H1 (cell line): Measurements from ENCODE around the gene MAJIN. TPM values are rescaled to one million over a fixed set of nuclear protein-coding genes. Genes with fewer than 3 reads are reported as not detected.

Experiments
- CTCF ChIA-PET: fragments of 300-600 bp; sonication (Branson Sonifier 250); formaldehyde crosslinking; loops from one replicate; lab custom pipeline; 2021; ENCODE audit not compliant: partially characterized antibody; lab: Charles Lee
- POLR2A ChIA-PET: fragments of 300-600 bp; sonication (Branson Sonifier 250); formaldehyde crosslinking; loops from one replicate; lab custom pipeline; 2021; ENCODE audit warnings: inconsistent platforms; ENCODE audit not compliant: partially characterized antibody; lab: Charles Lee
- DNase-seq, 2 experiments: peaks; one replicate each; pipeline versions ENCODE4 v3.0.0 to v3.0.0-alpha.2; 2010 to 2022; ENCODE audit warnings: low spot score in 2 of 2, low read depth in 1 of 2, mixed read lengths in 1 of 2
- FAIRE-seq: peaks from 2 replicates; lab custom pipeline; 2011; peaks lifted over from hg19 to GRCh38; lab: Jason Lieb, UNC
- H2AFZ ChIP-seq: 2 replicates; pipeline ENCODE4 v1.8.1; 2012; ENCODE audit warnings: low read length, inconsistent platforms
- H2AK5ac ChIP-seq: 2 replicates; pipeline ENCODE4 v1.6.1; 2013; ENCODE audit warnings: low read depth, low read length
- H2BK120ac ChIP-seq: replicated peaks from 2 replicates; pipeline ENCODE3; 2013; ENCODE audit warnings: low read depth, low read length, inconsistent platforms
- H2BK12ac ChIP-seq: 2 replicates; pipeline ENCODE4 v1.6.1; 2013; ENCODE audit warnings: low read depth, low read length
- H2BK15ac ChIP-seq: 2 replicates; pipeline ENCODE4 v1.6.1; 2013; ENCODE audit warnings: low read length
- H2BK20ac ChIP-seq: 2 replicates; pipeline ENCODE4 v1.6.1; 2013; ENCODE audit warnings: low read length
- H2BK5ac ChIP-seq: 2 replicates; pipeline ENCODE4 v1.6.1; 2013; ENCODE audit warnings: low read depth, low read length
- H3K14ac ChIP-seq: 2 replicates; pipeline ENCODE4 v1.6.1; 2013; ENCODE audit warnings: inconsistent platforms; ENCODE audit not compliant: insufficient read length
- H3K18ac ChIP-seq: 2 replicates; pipeline ENCODE4 v1.6.1; 2013; ENCODE audit warnings: low read length; ENCODE audit errors: extremely low read depth
- H3K23ac ChIP-seq: 2 replicates; pipeline ENCODE4 v1.6.1; 2013; ENCODE audit warnings: inconsistent platforms; ENCODE audit not compliant: insufficient read length
- H3K23me2 ChIP-seq: 2 replicates; pipeline ENCODE4 v1.6.1; 2013; ENCODE audit warnings: low read depth, low read length
- H3K27ac ChIP-seq: 2 replicates; pipeline ENCODE4 v1.6.1; 2011; ENCODE audit warnings: low read depth, low read length, inconsistent platforms
- H3K27me3 ChIP-seq, 4 experiments: replicated peaks in 1 of 4; 1 replicate in 1 of 4; 2 replicates in 3 of 4; pipeline versions ENCODE4 v1.6.1 to v1.8.1; 2011 to 2013; ENCODE audit warnings: low read length in 3 of 4, mild to moderate bottlenecking in 3 of 4, inconsistent platforms in 2 of 4, mixed read lengths in 2 of 4, moderate library complexity in 1 of 4; ENCODE audit not compliant: control insufficient read depth in 3 of 4, insufficient read depth in 3 of 4; ENCODE audit errors: extremely low read depth in 1 of 4
- H3K36me3 ChIP-seq, 4 experiments: 2 replicates each; pipeline versions ENCODE4 v1.6.1 to v1.8.1; 2011 to 2013; ENCODE audit warnings: mild to moderate bottlenecking in 4 of 4, low read length in 3 of 4, moderate library complexity in 2 of 4, control low read depth in 1 of 4, inconsistent platforms in 1 of 4; ENCODE audit not compliant: insufficient read depth in 4 of 4, control insufficient read depth in 2 of 4
- H3K4ac ChIP-seq: replicated peaks from 2 replicates; pipeline ENCODE3; 2013; ENCODE audit warnings: low read length, low read depth, mixed read lengths, inconsistent platforms; ENCODE audit not compliant: insufficient read length
- H3K4me1 ChIP-seq, 4 experiments: replicated peaks in 1 of 4; 1 replicate in 1 of 4; 2 replicates in 3 of 4; pipeline versions ENCODE4 v1.6.1 to v1.8.1; 2011 to 2013; ENCODE audit warnings: low read length in 3 of 4, inconsistent platforms in 2 of 4, mixed read lengths in 1 of 4; ENCODE audit not compliant: insufficient read depth in 4 of 4, control insufficient read depth in 3 of 4
- H3K4me2 ChIP-seq, 2 experiments: 2 replicates each; pipeline versions ENCODE4 v1.6.1 to v1.8.1; 2011 to 2013; ENCODE audit warnings: low read depth in 2 of 2, low read length in 2 of 2, control low read depth in 1 of 2, inconsistent platforms in 1 of 2, mild to moderate bottlenecking in 1 of 2; ENCODE audit not compliant: insufficient read depth in 1 of 2
- H3K4me3 ChIP-seq, 4 experiments: fragments of 200-600, 300-600 bp in 1 of 4; sonication (generic), shearing (Covaris generic), sonication (Bioruptor Twin) in 1 of 4; 2 replicates each; pipeline versions ENCODE4 v1.5.1 to v1.8.1; 2011 to 2016; ENCODE audit warnings: low read length in 4 of 4, low read depth in 3 of 4, control low read depth in 2 of 4, inconsistent platforms in 2 of 4, mild to moderate bottlenecking in 2 of 4, mixed read lengths in 1 of 4, moderate library complexity in 1 of 4; ENCODE audit not compliant: insufficient read depth in 2 of 4; ENCODE audit errors: extremely low read depth in 1 of 4
- H3K56ac ChIP-seq: replicated peaks from 2 replicates; pipeline ENCODE3; 2013; ENCODE audit warnings: low read depth, mild to moderate bottlenecking, mixed read lengths, low read length, inconsistent platforms; ENCODE audit not compliant: insufficient read length
- H3K79me1 ChIP-seq: 2 replicates; pipeline ENCODE4 v1.6.1; 2013; ENCODE audit warnings: low read depth, low read length, control low read depth
- H3K79me2 ChIP-seq, 2 experiments: 2 replicates each; pipeline versions ENCODE4 v1.6.1 to v1.8.1; 2012 to 2013; ENCODE audit warnings: low read length in 2 of 2, mild to moderate bottlenecking in 2 of 2, inconsistent platforms in 1 of 2; ENCODE audit not compliant: insufficient read depth in 2 of 2, control insufficient read depth in 1 of 2
- H3K9ac ChIP-seq, 4 experiments: replicated peaks in 1 of 4; 1 replicate in 1 of 4; 2 replicates in 3 of 4; pipeline versions ENCODE4 v1.6.1 to v1.8.1; 2011 to 2013; ENCODE audit warnings: low read depth in 3 of 4, low read length in 3 of 4, control low read depth in 2 of 4, mild to moderate bottlenecking in 2 of 4, moderate library complexity in 2 of 4, inconsistent platforms in 1 of 4; ENCODE audit errors: extremely low read depth in 1 of 4
- H3K9me3 ChIP-seq, 2 experiments: 2 replicates each; pipeline versions ENCODE4 v1.6.1 to v1.8.1; 2012 to 2013; ENCODE audit warnings: mild to moderate bottlenecking in 2 of 2, moderate library complexity in 2 of 2, control low read depth in 1 of 2, inconsistent platforms in 1 of 2, low read depth in 1 of 2, low read length in 1 of 2, mixed read lengths in 1 of 2; ENCODE audit not compliant: insufficient read depth in 2 of 2
- H4K20me1 ChIP-seq, 2 experiments: replicated peaks in 1 of 2; 2 replicates each; pipeline versions ENCODE3 to v1.8.1; 2011 to 2013; ENCODE audit warnings: inconsistent platforms in 2 of 2, low read length in 2 of 2, mild to moderate bottlenecking in 1 of 2; ENCODE audit not compliant: insufficient read depth in 2 of 2, control insufficient read depth in 1 of 2
- H4K5ac ChIP-seq: 2 replicates; pipeline ENCODE4 v1.6.1; 2013; ENCODE audit warnings: low read length, low read depth, mixed read lengths, inconsistent platforms; ENCODE audit not compliant: insufficient read length
- H4K8ac ChIP-seq: 2 replicates; pipeline ENCODE4 v1.8.0; 2013; ENCODE audit warnings: mild to moderate bottlenecking, moderate library complexity, low read length, inconsistent platforms; ENCODE audit not compliant: insufficient read depth; ENCODE audit errors: extremely low read depth
- H4K91ac ChIP-seq: replicated peaks from 2 replicates; pipeline ENCODE3; 2013; ENCODE audit warnings: low read length, mixed read lengths, inconsistent platforms; ENCODE audit not compliant: insufficient read length
- ASH2L ChIP-seq: fragments of 200-600, 300-600 bp; sonication (generic); IDR thresholded peaks from one replicate; pipeline ENCODE4 v1.7.1; 2017; ENCODE audit warnings: low read length
- CBX5 ChIP-seq: fragments of 300-800, 300-1000 bp; sonication (generic); IDR thresholded peaks from 2 replicates; pipeline ENCODE4 v1.7.1; 2016; ENCODE audit warnings: antibody characterized with exemption, low read length, low read depth
- POLR2AphosphoS5 ChIP-seq: IDR thresholded peaks from 2 replicates; pipeline ENCODE4 v1.6.1; 2011; ENCODE audit warnings: low read depth, low read length
- RFX5 ChIP-seq: IDR thresholded peaks from 2 replicates; pipeline ENCODE4 v1.6.1; 2011; ENCODE audit warnings: low read depth, low read length, improper control_type of control experiment, borderline replicate concordance
- SP1 ChIP-seq: IDR thresholded peaks from 2 replicates; pipeline ENCODE4 v1.6.1; 2011; ENCODE audit warnings: low read depth, low read length
- SP4 ChIP-seq: IDR thresholded peaks from 2 replicates; pipeline ENCODE4 v1.6.1; 2012; ENCODE audit warnings: low read length, inconsistent platforms
- WGBS, 2 experiments: shearing (Covaris generic) in 1 of 2; methylation state at CpG; one replicate each; pipeline versions ENCODE4 v1.1.6 to v1.1.7; 2013 to 2015; ENCODE audit warnings: low lambda C conversion rate in 2 of 2, mixed read lengths in 2 of 2, inconsistent platforms in 1 of 2, low coverage in 1 of 2, missing lambda C conversion rate in 1 of 2; ENCODE audit not compliant: insufficient replicate concordance in 2 of 2, insufficient coverage in 1 of 2, insufficient read length in 1 of 2; ENCODE audit errors: extremely low coverage in 1 of 2, missing lambda C conversion rate in 1 of 2; 5-methylcytosine and 5-hydroxymethylcytosine counted together
- polyA plus RNA-seq, 7 experiments: library from polyadenylated mRNA; depleted of rRNA in 3 of 7; stranded (reverse) in 5 of 7; unstranded in 2 of 7; fragments of >200 nt in 5 of 7; fragments of 200-250 nt in 2 of 7; gene quantifications; 1 replicate in 5 of 7; 2 replicates in 1 of 7; 4 replicates in 1 of 7; pipeline versions ENCODE4 v1.2.1 to v1.2.3, GENCODE V29; 2011 to 2013; ENCODE audit warnings: missing spikeins in 2 of 7, mixed read lengths in 2 of 7
- total RNA-seq: library from RNA; stranded (reverse); fragmentation: NEBNext Ultra II Directional; extraction: Animal tissue kit (Norgen Biotek cat#: 25700); gene quantifications from 2 replicates; pipeline ENCODE4 v1.2.1, GENCODE V29; 2021

Gene MAJIN
- total and polyA plus RNA-seq, 2 of the 8 experiments (the other 6 are each of a cell fraction or from before 2014, with no cell fraction given), result not detected

DNA sequence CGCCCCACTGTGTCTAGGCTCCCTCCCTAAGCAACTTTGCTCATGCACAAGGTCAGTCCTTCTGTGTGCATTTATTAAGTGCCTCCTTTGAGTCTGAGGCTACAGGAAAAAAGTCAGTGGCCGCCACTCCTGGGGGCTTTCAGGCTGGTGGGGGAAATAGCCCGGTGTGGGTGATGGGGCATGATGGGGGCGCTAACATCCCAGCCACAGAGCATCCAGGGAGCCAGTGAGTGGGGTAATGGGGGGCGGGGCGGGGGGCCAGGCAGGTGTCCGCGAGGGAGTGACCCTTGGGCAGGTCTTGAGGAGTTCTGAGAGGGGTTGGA lies 83.5 kb downstream of the MAJIN start:
- Histone ChIP-seq H3K18ac (peak overlapping the region; percentile 19; the same call in 1 of the 2 replicates), H3K23me2 (no peaks in the 10 kb centered on the region; the same call in 1 of the 2 replicates), H3K23ac (no peak overlapping the region), H4K91ac (peak overlapping the region; percentile 98), H2BK120ac (no peak overlapping the region), H3K79me1 (no peaks in the 10 kb centered on the region), H4K20me1 (no peaks in the 10 kb centered on the region), H2AFZ (peak overlapping the region; percentile 93), H2BK20ac (no peak overlapping the region), H2BK5ac (peak overlapping the region; percentile 79; the same call in 1 of the 2 replicates), H3K9ac (0 out of 7 replicates have a peak overlapping the region, but pooled peaks of 1 of the 4 experiments have one; percentile 20), H3K14ac (no peak overlapping the region), H3K4ac (peak overlapping the region; percentile 36), H2AK5ac (no peak overlapping the region), H2BK15ac (peak overlapping the region; percentile 13; the same call in 1 of the 2 replicates), H3K4me2 (peak overlapping the region; percentile 40 to 66), H3K9me3 (no peaks in the 10 kb centered on the region), H4K5ac (no peak overlapping the region), H3K56ac (no peak overlapping the region), H3K27me3 (no peaks in the 10 kb centered on the region; a peak in 1 of 7 replicates), H2BK12ac (peak overlapping the region; percentile 21; the same call in 1 of the 2 replicates), H3K36me3 (no peaks in the 10 kb centered on the region), H3K4me3 (peak overlapping the region in 1 of 4 experiments; percentile 33; a peak in 1 of 8 replicates), H3K79me2 (no peaks in the 10 kb centered on the region), H4K8ac (no peak overlapping the region; the same call in 1 of the 2 replicates), H3K4me1 (peaks cover 0 to 11% (median 8%) of the 10 kb centered on the region in 4 experiments; a peak in 6 of 7 replicates), H3K27ac (no peak overlapping the region)
- no peak for DNase-seq
- POLR2A ChIA-PET, result interaction anchor here (1.0 to 24.6 kb wide), 4 partner anchors 12 to 79 kb away, joined by 3 to 408 read pairs (median 34); partner anchors contain the start of gene EHD1
- FAIRE-seq, result no peak
- CTCF ChIA-PET, result interaction anchor here (0.5 to 32.2 kb wide), 24 partner anchors 7 to 158 kb away, joined by 3 to 1058 read pairs (median 4); partner anchors contain the start of genes ARL2, BATF2, CDC42BPG and EHD1
- TF ChIP-seq SP1 (no peak), RFX5 (no peak), SP4 (no peak), CBX5 (no peak), POLR2AphosphoS5 (no peak), ASH2L (no peak)
- WGBS, 2 experiments, result 75% methylated on average over 6 of the region's 8 CpGs; no CpG with 5 or more reads in 1 of the 2 experiments
